Adipose tissue (tissue), 3 donors: Measurements from ENCODE around the gene ARMC9. TPM values are rescaled to one million over a fixed set of nuclear protein-coding genes. Genes with fewer than 3 reads are reported as not detected.

Experiments used
- H3K27ac ChIP-seq: one replicate; pipeline ENCODE4 v1.5.1; 2013; ENCODE audit warnings: low read depth, low read length
- WGBS, 3 donors: extraction: QIAGEN DNeasy Blood & Tissue Kit; methylation state at CpG; one replicate each; pipeline ENCODE4 v1.1.7; 2013; 5-methylcytosine and 5-hydroxymethylcytosine counted together
- polyA plus RNA-seq, 3 donors: library from polyadenylated mRNA; stranded (reverse); fragments of 200-250 nt; gene quantifications; one replicate each; pipeline ENCODE4 v1.2.3, GENCODE V29; 2013
- donor health status: healthy with polysubstance abuse.
- donor health status: Bipolar disorder and iron deficiency.
- donor health status: healthy.

ARMC9 gene
- polyA plus RNA-seq: 1 to 10 TPM; 1.5 to 8.7 (median 4.0) TPM

DNA sequence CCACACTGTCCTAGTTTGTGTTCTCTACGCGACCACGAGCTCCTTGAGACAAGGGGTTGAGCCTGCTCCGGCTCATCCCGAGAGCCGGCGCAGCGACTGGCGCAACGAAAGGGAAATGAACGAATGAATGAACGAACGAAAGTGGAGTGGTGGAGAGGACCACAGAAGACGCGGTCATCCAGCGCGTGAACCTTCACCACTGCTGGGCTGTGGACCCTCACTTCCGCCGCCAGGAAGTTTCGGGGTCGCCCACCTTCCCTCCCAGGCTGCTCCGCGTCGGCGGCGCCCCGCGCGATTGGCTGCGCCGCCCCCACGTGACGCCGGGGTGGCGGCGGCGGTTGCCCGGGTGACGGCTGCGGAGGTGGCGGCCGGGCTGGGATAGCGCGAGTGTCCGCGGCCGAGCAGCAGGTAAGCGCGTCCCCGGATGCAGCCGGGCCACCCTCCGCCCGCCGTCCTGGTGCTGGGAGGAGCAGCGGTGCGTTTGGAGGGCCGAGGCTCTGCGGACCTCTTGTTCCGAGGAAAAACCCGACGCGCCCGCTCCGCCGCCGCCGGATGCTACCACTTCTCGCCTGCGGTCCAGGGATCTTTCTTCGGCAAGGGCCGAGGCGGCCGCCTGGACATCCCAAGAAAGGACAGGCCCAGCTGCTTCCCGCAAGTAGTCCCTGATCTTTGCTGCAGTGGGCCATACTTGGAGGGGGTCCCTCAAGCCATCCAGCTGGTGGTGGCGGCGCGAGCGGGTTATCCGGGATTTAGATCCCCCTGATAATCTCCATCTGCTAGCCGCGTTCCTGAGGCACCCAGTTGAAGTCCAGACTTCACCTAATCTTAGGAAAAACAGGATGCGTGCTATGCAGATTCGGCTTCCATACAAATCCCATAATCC is at the start of gene ARMC9:
TSS of gene ARMC9 (plus strand) at position 341 of the 883 bp plus-strand sequence. CDS start 7,608 bp downstream, outside the sequence.
- 1% methylated on average over 66 to 83 of the region's 83 CpGs for WGBS, 3 donors
- H3K27ac ChIP-seq: no peak within 1 kb of the TSS

DNA sequence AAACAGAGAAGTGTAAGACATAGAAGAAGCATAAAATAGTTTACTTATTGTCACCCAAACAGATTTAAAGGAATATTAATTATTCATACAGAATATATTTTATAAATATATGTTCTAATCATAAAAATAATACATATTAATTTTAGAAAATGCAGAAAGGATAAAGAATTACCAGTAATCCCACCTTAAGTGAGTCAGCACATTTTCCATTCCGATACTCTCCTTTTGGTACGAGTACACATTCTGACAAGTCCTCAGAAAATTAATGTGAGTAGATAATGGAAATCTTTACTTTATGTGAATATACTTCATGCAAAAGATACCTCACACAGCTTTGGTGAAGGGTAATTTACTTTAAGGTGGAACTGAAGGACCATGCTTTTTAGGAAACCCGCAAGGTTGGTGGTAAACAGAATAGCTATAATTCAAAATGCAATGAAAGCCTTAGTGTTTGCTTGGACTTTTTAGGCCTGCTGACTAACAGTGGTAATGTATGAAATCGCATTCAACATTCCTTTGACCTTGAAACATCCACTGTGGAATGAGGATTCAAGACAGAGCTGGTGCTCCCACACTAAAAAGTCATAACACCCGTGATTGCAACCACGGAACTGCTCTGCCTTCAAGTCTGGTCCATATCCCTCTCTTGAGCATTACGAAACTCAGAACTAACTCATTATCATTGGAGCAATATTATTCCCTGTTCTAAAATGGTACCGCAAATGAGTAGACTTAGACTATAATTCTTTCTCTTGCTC is 45.5 kb upstream of the ARMC9 start:
- WGBS, 3 donors: 80 to 84% (median 83%) methylated on average over 8 of the region's 8 CpGs
- no peak overlapping the region for H3K27ac ChIP-seq

- no peak overlapping the region for H3K27ac ChIP-seq
Observed at GRCh38 chr2:231159306-231159705, 39.1 kb upstream of the ARMC9 start.

- H3K27ac ChIP-seq: no peak overlapping the region
- 97 to 98% (median 98%) methylated on average over 5 of the region's 5 CpGs for WGBS, 3 donors
Observed at GRCh38 chr2:231160701-231161100, 37.7 kb upstream of the ARMC9 start.

GRCh38 chr2:231161252-231161839 is 37.1 kb upstream of the ARMC9 start:
- 76 to 87% (median 77%) methylated on average over 7 of the region's 7 CpGs for WGBS, 3 donors
- H3K27ac ChIP-seq: no peak overlapping the region

DNA sequence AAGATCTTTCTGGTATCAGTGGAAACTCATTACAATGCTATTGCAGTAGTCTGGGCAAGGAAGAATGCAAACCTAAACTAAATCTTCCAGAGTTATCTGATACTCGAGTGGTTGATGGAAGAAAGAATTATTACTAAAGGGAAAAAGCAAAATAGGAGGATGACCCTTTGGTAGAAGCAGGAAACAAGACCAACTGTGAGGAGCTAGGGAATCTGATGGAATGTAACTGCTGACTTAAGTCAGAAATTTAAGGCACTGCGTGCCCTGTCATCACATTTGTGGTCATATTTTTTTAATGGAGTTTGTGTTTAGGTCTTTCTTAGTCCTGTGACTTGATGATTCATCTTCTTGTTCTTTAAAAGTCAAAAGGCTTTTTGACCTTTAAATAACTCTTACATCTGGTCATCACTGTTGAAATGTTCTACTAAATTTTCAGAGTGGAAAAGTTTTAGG is 36.5 kb upstream of the ARMC9 start:
- 57 to 73% (median 57%) methylated on average over 2 of the region's 2 CpGs for WGBS, 3 donors
- H3K27ac ChIP-seq: no peak overlapping the region

DNA sequence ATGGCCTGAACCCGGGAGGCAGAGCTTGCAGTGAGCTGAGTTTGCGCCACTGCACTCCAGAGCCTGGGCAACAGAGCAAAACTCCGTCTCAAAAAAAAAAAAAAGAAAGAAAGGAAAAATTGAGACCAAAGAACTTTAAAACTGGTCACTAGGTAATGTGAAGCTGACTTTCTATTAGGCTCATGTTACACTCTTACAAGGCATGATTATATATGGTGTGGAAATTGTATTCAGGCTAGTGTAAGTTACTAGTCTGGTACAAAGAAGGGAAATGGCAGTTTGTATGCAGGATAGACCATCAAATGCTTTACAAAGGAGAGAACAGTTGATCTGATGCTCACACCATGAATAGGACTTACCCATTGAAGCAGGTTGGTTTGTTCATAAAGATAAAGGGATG is 35.4 kb upstream of the ARMC9 start:
- WGBS, 3 donors: 98% methylated on average over 3 of the region's 3 CpGs

DNA sequence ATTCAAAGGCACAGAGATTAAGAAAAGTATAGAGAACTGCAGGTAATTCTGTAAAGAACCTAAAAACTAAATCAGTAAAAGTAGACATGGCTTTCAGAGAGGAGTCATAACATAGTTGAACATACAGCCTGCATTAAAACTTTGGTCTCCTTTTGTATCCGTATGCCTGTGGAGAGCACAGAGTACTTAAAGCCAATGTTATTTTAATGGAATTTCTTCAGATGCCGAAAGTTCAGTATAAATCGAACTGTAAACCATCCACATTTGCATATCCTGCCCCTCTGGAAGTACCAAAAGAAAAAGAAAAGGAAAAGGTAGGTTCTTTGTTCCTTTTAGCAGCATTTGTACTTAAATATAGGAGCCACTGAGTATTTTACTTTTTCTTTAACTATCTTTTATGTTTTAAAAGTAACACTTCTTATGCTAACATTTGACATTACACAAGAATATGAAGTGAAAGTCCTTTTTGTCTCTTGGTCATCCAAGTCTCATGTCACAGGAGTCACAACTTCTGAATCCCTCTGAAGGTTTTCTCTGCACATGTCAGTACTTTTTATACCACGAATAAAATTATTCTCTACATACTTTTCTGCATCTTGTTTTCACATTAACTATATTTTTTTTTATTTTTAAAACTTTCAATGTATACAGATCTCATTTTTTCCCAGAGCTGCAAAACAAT is 34.9 kb upstream of the ARMC9 start:
- WGBS, 3 donors: 90 to 95% (median 92%) methylated on average over 4 of the region's 4 CpGs
- no peak overlapping the region for H3K27ac ChIP-seq

More for the DNA sequence above, 35.4 kb upstream of the ARMC9 start:
- H3K27ac ChIP-seq: no peak overlapping the region

GRCh38 chr2:231167745-231168459 is 30.5 kb upstream of the ARMC9 start:
- 80 to 87% (median 83%) methylated on average over 6 of the region's 6 CpGs for WGBS, 3 donors
- H3K27ac ChIP-seq: no peak overlapping the region

- H3K27ac ChIP-seq: no peak overlapping the region
- 71 to 87% (median 79%) methylated on average over 4 of the region's 4 CpGs for WGBS, 3 donors
Observed at GRCh38 chr2:231168460-231169139, 29.8 kb upstream of the ARMC9 start.

DNA sequence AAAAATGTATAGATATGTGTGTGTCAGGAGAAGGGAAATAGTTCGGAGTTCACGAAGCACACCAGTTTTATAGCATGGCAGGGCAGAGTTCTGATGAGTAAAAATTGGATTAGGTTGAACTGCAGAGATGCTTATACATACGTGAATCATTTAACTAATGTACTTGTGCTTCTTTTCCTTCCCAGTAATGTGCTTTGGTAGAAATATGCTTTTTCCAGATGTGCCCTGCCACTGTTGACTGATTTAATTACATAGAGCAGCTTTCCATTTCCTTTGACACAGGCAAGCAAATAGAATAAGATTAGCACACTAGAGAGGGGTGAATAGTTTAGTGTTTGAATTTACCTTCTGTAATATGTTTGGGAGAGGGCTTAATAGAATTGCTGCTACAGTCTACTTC is 28.9 kb upstream of the ARMC9 start:
- H3K27ac ChIP-seq: no peak overlapping the region

DNA sequence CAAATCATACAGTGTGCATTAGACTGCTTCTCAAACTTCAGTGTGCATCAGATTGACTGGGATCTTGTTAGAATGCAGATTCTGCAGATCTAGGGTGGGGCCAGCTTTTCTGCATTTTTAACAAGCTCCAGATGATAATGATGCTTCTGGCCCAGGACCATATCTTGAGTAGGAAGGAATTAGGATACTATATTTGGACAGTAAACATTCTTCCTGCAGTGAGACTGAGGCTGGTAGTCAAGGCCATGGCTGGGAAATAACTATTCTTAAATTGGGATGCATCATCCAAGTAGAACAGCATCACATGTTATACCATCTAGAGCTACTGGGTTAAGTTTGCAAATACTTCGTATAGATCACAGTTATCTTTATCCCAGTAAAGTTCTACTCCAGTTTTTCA is 28.4 kb upstream of the ARMC9 start:
- no peak overlapping the region for H3K27ac ChIP-seq
- WGBS, 3 donors: 52 to 72% (median 61%) methylated on average over 1 of the region's 1 CpG

More for the DNA sequence above, 28.9 kb upstream of the ARMC9 start:
- WGBS, 3 donors: 64 to 74% (median 74%) methylated on average over 3 of the region's 3 CpGs

- WGBS, 3 donors: 68 to 85% (median 79%) methylated on average over 3 of the region's 3 CpGs
Observed at GRCh38 chr2:231172025-231172424, 26.4 kb upstream of the ARMC9 start.

DNA sequence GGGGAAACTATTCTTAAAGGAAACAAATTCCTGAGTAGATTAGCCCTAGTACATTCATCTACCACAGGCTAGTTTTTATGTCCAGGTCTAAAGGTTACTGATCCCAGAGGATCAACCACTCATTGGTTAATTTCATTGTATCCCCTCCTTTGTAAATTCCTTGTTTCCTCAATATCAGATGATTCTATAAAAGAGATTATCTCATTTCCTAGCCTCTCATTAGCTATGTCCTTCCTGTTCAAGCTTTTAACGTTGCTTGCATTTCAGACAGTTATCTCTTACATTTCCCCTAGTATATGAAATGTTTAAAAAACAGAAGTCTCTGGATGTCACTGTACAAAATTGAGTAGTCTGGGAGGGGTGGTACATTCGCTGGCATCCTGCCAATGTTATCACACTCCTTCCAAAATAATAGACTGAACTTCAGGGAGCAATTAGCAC is 24.2 kb upstream of the ARMC9 start:
- 17 to 52% (median 19%) methylated on average over 2 of the region's 2 CpGs for WGBS, 3 donors
- H3K27ac ChIP-seq: no peak overlapping the region

More at GRCh38 chr2:231172025-231172424, 26.4 kb upstream of the ARMC9 start:
- no peak overlapping the region for H3K27ac ChIP-seq

- no peak overlapping the region for H3K27ac ChIP-seq
- 81 to 87% (median 82%) methylated on average over 2 of the region's 2 CpGs for WGBS, 3 donors
Observed at GRCh38 chr2:231176066-231176465, 22.4 kb upstream of the ARMC9 start.

GRCh38 chr2:231177156-231178025 is 21.0 kb upstream of the ARMC9 start:
- 86 to 89% (median 88%) methylated on average over 11 of the region's 11 CpGs for WGBS, 3 donors
- no peak overlapping the region for H3K27ac ChIP-seq
